ENCODE results near the gene GAS2L2. TPM values are rescaled to one million over a fixed set of nuclear protein-coding genes. Genes with fewer than 3 reads are reported as not detected.

Gene GAS2L2
- polyA plus RNA-seq (2014; cell fraction: cytosol; rRNA removed), result not detected in 2 replicates
- not detected in 2 replicates for polyA plus RNA-seq (2014; cell fraction: nucleus; rRNA removed)

DNA sequence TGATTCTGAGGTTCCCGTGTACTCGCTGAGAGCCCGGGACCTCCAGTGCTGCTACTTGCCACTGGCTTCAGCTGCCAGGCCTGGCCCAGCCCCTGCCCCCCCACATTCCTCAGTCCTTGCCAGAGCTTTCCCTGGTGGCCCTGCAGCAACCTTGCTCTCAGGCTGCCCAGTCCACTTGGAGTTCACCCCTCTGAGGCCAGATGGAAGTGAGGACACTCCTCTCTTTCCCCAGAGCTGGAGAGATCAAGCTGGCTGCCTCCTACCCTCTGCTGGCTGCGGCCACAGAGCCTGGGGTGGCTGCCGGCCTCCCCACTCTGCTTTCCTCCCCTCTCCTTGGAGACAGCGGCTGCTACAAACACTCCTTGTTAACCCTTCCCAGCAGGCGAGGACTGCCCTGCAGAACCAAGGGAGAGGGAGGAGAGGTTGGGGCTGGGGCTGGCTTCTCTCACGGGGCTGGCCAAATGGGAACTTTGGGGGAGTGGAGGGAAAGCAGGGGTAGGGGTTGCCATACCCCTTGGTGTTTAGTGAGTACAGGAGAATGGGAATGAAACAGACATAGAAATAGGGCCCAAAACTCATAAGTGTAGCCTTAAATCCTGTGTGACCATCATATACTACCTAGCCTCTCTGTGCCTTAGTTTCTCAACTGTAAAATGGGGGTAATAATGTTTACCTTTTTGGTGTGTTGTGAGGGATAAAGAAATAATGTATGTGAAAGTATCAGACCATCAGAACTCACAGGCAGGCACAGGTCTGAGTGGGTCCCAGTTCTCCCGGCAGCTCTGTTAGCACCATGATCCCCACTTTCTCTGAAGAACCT is at the start of gene GAS2L2:
Gene GAS2L2 (minus strand): TSS at position 295 of the 820 bp plus-strand sequence. CDS start 389 bp downstream, outside the sequence.
- DNase-seq (ENCODE audit: low spot score), result no peak

DNA sequence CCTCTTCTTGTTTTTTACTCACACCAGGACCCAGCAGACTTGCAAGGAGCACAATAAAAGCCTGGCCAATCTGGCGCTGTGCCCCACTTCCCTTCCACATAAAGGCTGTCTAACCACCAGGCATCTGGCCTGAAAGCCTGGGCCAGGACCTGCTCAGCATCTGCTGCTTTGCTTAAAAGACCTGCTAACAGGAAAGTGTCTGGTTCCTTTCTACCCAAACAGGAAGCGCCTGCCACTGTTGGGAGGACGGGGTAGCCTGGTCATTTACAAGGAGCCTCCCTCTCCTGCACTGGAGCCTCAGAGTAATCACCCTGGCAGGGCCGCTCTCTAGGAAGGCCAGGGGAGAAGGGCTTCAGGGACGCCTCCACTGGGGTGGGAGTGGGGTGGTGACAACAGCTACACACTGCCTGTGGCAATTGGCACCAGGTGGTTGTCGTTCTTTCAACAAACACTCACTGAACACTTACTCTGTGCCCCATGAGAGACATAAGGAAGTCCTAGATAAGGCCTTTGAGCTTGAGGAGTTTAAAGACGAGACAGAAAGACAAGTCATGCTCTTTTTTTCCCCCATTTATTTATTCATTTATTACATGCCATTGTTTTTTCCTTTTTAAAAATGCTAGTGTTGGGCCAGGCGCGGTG is 48.7 kb upstream of the GAS2L2 start:
- DNase-seq (ENCODE audit: low spot score), result peak; percentile 89

DNA sequence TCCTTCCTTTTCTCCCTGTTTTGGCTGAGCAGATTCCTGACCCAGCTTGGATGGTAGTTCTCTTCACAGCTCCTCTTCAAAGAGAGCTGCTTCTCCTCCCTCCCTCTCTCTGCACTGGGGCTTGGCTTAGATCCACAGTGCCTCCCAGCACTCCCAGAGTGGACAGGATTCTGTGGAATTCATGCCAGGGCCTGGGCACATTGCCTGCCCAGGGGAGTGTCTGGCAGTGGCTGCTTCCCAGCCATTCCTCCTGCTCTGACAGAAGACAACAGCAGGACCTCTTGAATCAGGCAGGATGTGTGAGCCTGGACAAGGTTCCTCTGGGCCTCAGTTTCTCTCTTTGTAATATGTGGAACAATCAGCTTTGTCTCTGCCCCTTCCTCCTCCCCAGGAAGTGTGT is 46.9 kb upstream of the GAS2L2 start:
- DNase-seq (ENCODE audit: low spot score), result no peak

DNA sequence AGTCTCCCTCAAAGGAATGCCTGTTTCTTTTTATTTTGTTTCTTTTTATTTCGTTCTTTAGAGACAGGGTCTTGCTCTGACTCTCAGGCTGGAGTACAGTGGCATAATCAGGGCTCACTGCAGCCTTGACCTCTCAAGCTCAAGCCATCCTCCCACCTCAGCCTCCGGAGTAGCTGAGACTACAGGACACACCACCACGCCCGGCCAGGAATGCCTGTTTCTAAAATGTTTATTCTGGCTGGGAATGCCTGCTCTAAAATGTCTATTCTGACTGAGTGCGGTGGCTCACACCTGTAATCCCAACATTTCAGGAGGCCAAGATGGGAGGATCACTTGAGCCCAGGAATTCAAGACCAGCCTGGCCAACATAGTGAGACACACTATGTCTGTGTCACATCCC is 44.9 kb upstream of the GAS2L2 start:
- no peak for DNase-seq (ENCODE audit: low spot score)

DNA sequence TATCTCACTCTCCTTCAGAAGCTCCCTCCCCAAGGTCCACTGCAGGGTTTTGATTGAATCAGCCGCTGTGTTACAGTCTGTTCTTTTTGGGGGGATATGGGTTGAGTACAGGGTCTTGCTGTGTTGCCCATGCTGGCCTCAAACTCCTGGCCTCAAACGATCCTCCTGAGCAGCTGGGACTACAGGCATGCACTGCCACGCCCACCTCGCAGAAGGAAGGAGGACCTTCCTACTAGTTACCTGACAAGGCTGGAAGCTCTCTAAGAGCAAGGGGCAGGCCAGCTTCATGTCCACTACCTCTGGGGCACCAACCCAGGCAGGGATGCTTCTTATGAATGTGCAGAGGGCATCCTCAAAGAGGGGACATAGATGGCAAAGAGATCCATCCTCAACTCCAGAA is 44.3 kb upstream of the GAS2L2 start:
- DNase-seq (ENCODE audit: low spot score), result no peak

DNA sequence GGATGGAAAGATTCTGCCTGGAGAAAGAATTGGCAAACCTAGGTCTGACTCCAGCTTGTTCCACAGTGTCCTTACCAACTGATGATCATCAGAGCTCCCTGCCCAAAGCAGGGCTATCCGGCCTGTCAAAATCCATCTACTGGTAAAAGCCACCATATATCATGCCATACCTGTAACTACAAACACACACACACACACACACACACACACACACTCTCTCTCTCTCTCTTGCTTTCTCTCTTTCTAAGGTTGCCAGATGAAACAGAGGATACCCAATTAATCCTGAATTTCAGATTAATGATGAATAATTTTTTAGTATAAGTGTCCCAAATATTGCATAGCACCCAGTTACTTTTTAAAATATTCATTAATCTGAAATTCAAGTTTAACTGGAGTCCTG is 43.9 kb upstream of the GAS2L2 start:
- no peak for DNase-seq (ENCODE audit: low spot score)

DNA sequence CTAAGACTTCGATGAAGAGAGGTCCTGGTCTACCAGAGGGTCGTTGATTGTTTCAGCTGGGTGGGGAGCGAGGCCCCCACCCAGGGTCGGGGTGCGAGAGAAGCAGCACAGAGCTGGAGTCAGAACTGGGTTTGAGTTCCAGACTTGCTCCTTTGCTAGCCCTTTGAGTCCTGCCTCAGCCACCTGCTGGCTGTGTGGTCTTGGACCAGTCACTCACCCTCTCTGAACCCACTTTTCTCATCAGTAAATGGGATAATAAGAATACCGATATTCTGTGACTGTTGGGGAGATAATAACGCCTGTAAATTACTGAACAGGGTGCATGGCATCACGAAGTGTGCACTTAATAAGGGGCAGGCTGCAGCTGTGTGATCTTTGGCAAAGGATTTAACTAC is 42.8 kb upstream of the GAS2L2 start:
- no peak for DNase-seq (ENCODE audit: low spot score)

DNA sequence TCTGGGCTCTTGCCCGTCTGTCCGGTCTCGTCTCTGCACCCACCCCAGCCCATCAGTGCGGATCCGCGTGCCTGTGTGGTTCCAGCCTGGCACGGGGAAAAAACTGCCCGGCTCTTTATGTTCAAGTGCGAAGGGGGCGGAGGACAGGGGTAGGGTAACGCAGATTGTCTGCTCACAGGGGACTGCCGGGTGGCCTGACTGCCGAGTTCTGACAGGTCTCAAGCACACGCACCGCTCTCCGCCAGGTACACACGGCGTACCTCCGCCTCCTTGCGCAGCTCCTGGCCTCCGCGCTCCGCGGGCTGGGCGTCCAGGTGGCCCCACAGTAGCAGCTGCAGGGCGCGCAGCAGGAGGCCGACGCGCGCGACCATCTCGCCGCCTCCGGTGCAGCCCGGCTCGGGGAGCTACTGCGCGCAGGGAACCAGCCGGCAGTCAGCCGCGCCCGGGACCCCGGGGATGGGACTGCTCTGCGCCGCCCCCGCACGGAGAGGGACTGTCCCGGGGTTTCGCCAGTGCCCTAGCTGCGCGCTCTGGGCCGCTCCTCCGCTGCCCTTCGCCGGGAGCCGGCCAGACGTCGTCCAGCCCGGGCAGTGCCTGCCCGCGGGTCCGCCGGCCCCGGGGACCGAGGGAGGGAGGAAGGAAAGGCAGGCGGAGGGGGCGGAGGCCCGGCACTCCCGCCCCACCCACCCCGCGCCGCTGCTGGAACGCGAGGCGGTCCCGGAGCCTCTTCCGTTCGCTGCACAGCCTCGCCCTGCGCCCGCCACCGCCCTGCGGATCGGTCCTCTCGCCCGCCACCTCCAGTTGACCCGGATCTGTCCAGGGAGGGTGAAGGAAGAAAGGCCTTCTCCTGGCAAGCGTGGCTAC is 42.2 kb upstream of the GAS2L2 start, which contains the start of gene MMP28:
Gene MMP28 (minus strand): TSS at position 635 of the 864 bp plus-strand sequence. CDS start 264 bp downstream, at position 371.
- DNase-seq (ENCODE audit: low spot score), result no peak

DNA sequence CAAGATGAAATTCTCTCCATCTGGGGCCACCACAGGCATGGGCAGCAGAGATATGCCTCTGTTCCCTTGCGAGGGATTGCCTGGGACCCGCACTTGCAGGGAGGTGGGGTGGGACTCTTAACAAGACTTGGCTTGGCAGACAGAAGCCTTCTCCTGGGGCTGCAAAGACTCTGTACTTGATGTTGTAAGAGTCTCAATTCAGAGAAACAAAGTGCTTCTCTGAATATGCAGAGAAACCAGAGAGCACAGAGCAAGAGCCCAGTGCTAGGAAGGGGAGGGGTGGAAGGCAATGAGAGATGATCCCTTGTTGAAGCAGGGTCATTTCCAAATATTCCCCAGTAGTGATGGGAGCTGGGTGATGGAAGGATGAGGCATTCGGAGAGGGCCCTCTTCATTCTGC is 40.2 kb upstream of the GAS2L2 start:
- DNase-seq (ENCODE audit: low spot score), result no peak

DNA sequence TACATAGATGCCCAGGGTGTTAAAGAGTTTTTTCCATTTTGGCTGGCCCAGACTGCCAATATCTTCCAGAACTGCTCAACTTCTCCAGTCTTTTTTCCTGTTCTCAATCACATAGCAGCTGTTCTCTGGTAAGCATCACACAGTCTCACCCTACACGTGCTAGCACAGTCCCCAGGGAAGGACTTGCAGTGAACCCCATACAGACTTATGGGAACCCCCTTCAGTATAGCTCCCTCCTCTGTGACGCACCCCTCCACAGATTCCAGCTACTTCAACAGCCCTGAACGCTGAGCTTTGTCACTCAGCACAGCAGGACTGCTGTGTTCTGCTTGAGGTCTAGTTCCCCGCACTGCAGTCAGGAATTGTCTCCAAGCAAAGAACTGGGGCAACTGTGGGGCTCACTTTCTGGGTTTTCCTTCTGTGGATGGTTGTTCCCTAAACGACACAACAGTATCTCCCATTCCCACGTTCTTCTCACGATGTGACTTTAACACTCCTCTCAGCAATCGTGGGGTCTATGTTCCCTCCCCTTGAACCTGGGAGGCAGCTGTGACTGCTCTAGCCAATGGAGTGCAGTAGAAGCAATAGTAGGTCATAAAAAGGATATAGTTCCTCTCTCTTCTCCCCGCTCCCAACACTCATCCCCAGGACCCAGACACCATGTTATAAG is 38.8 kb upstream of the GAS2L2 start:
- DNase-seq (ENCODE audit: low spot score), result no peak

DNA sequence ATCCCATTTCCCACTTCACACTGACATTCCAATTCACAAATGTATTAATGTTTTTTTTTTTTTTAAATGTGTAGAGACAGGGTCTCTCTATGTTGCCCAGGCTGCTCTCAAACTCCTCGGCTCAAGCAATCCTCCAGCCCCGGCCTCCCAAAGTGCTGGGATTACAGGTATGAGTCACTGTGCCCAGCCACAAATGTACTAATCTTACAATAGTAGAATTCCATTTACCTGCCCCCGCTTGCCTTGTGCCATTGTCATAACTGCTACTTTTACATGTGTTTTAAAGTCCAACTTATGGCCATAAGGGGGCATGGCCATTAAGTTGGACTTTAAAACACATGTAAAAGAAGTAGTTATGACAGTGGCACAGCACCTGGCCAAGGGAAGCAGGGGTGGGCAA is 37.8 kb upstream of the GAS2L2 start:
- no peak for DNase-seq (ENCODE audit: low spot score)

DNA sequence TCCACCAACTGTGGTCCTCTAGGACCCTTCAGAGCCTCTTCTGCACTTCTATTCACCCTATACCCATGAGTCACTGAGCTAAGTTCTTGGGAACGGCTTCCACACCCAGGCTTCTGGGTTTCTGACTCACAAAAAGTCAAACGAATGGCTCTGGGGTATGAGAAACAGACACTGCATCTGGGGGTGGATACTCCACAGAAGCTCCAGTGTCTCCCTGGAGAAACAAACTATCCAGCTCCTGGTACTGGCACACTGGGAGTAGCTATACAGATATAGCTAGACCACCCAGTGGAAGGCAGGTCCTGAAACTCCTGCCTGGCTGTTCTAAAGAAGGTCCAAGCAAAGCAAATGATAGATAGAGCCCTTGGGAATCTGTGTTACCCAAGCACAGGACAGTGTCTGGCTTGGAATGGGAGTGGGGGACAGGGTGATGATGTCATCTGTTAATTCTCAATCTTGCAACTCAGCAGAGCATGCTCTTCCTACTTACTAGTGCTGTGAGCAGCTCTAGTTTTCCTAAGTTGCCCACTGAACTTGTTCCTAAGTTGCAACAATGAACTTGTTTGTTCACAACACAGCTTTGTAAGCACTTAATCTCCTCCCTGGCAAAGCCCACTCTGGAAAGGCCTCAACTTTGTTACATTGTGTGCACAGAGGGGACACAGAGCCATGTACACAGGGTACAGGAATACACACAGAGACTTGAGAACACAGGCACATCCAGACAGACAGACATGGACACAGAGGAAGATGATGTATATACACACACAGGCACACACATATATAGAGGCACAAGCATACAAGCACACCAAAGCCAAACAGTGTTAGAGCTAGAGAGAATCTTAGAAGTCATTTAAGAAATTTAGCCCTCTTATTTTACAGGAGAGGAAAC is 35.7 kb upstream of the GAS2L2 start:
- DNase-seq (ENCODE audit: low spot score), result no peak

DNA sequence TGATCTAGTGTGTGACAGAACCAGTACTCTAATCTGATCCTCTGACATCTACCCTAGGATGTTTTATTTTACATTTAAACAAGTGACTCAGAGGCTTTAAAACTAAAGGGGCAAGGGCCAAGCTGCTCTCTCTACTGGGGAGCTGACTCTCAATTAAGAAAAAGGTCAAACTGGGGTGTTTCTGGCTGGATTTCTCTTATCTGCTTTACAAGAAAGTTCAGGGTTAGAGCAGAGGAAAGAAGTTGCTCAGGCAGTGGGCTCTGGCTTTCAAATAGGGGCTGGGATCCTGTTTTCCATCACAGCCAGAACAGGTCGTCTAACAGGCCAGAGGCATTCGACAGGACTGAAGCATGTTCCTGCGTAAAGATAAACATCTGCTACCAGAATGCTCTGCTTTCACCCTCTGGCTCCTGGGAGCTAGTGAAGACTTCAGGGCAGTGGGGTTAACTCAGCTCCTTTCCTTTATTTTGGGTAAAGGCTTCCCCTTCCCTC is 33.9 kb upstream of the GAS2L2 start:
- DNase-seq (ENCODE audit: low spot score), result peak; percentile 90

DNA sequence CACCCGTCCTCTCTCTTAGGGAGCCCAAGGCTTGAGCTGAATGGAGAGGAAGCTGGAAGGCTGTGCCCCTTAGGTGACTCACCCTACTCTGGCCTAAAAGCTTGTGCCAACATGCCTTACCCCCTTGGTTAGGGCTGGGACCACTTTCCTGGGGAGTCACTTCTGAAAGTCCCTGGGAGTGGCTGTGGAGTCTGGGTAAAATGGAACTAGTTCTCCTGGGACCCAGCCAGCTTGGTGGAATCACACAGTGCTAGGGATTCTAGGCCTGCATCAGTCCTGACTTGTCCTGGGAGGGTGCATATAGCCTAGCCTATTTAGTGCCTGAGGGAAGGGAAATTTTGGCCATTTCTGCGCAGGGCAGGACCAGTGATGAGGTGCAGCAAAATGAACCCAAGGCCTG is 31.9 kb upstream of the GAS2L2 start:
- no peak for DNase-seq (ENCODE audit: low spot score)

DNA sequence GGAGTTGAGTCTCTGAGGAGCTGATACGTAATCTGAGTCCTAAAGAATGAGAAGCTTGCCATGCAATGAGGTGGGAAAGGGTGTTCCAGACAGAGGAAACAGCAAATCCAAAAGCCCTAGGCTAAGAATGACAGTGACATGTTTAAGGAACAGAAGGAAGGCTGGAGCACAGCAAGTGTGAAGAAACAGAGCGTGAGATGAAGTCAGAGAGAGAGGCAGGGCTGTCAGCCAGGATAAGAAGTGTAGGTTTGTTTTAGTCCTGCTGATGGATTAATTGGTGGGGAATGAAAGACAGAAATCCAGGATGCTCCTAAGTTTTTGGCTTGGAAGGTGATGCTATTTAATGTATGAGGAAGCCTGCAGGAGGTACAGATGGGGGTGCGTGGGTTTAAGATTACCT is 27.9 kb upstream of the GAS2L2 start:
- no peak for DNase-seq (ENCODE audit: low spot score)

DNA sequence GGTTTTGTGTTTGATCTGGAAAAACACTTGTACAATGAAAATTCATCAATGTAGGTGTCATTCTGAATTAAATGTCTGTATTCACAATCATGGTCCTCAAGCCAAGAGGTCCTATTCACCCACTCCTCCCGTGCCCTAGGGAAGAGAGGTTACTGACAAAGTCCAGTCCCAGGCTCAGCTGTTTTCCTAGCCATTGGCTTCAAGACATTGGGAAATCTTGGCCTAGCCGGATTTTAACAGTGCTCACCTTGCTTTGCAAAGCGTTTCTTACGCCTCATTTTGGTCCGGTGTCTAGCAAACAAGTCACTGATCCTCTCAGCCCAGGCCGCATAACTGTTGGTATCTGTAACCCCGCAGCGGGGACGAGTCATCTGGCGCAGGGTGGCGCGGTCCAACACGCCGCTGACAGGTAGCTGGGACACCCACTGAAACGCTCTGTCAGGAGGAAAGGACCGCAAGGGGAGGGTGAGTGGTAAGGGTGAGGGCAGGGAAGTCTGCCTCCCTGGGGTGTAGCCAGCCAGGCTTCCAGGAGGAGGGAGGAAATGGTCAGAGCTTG is 25.7 kb upstream of the GAS2L2 start:
- no peak for DNase-seq (ENCODE audit: low spot score)

DNA sequence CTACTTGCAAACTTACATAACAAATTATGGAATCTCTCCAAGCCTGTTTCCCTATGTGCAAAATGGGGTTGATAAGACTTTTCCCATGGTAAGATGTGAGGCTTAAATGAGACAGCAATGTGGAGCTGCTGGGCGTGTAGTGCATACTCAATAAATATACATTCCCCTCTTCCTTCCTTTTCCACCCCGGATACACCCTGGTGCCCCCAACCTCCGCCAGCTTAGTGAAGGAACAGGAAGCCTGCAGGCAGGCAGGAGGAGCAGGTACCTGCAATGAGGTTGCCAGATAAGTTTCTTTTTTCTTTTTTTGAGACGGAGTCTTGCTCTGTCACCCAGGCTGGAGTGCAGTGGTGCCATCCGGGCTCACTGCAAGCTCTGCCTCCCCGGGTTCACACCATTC is 22.5 kb upstream of the GAS2L2 start:
- no peak for DNase-seq (ENCODE audit: low spot score)

DNA sequence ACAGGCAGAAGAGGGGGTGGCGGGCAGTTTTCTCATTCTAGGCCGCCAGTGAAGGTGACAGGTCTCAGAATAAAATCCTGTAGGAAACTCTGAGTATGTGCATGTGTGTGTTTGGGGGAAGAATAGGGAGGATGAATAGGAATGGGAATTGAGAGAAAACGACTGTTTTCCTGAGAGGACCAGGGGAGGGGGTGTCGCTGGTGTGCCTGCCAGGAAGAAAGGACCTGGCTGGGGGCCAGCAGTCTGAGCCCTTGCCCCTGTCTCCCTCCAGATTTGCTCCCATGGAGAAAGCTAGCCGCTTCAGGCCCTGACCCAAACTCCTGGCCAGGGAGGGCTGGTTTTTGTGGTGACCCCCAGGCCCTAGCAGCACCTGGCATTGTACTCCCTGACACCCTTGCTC is 22.0 kb upstream of the GAS2L2 start:
- DNase-seq (ENCODE audit: low spot score), result no peak

DNA sequence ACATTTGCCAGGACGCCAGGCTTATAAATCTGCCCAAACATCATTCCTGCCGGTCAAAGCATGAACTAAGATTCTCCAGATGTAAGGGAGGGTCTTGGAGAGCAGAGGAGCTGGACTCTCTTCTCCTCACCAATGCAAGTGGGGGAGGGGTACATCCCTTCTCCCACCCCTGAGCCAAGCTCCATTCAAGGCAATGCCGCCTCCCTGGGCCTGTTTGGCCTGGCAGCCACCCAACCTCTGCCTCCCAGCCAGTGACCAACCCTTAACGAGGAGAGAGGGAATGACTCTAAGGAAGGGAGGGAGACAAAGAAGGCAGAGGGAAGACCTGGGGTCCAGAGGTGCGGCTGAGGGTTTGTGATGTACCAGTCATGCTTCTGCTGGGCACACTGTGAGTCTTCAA is 21.5 kb upstream of the GAS2L2 start:
- peak; percentile 32 for DNase-seq (ENCODE audit: low spot score)
